GM10266 (cell line): ENCODE data around the gene TAL1.

Experiments
- DNase-seq: peaks from one replicate; pipeline ENCODE4 v3.0.0; 2012; ENCODE audit errors: extremely low spot score
- TF ChIP-seq, protein P1 (sequence below): IDR thresholded peaks from 2 replicates; pipeline ENCODE4 v1.5.1; 2012; ENCODE audit warnings: mild to moderate bottlenecking, low read depth; ENCODE audit not compliant: control insufficient read depth, insufficient read depth; ENCODE audit errors: missing control alignments

The TAL1 gene

DNA sequence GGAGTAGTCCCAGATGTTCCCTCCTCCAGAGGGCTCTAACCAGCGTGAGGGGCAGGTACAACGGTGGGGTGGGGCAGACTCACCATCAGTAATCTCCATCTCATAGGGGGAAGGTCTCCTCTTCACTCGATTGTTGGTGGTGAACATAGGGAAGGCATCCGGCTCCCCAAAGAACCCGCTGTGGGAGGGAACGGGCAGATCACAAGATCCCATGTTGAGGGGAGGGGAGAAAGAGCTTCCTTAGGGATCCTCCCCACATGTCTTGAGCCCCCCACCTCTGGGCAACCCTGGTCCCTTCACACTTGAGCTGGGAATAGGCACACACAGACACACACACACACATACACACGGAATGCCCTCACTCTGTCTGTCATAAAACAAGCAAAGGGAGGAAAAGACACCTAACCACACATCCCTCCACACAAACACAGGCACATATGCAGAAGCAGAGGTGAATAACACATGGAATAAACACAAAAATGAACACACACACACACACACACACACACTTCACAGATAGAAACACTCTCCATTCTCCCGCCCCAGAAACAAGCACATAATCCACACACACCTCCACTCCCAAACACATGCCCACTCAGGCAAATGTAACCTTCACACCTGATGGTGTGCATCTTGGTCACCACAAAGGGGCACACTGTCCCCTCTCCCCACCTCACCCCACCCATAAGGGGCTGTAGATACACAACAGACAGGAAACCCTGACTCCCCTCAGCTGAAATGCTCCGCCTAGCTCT lies 7.9 kb downstream of the TAL1 start:
- TF ChIP-seq, protein P1, sequence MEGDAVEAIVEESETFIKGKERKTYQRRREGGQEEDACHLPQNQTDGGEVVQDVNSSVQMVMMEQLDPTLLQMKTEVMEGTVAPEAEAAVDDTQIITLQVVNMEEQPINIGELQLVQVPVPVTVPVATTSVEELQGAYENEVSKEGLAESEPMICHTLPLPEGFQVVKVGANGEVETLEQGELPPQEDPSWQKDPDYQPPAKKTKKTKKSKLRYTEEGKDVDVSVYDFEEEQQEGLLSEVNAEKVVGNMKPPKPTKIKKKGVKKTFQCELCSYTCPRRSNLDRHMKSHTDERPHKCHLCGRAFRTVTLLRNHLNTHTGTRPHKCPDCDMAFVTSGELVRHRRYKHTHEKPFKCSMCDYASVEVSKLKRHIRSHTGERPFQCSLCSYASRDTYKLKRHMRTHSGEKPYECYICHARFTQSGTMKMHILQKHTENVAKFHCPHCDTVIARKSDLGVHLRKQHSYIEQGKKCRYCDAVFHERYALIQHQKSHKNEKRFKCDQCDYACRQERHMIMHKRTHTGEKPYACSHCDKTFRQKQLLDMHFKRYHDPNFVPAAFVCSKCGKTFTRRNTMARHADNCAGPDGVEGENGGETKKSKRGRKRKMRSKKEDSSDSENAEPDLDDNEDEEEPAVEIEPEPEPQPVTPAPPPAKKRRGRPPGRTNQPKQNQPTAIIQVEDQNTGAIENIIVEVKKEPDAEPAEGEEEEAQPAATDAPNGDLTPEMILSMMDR, result no peak
- DNase-seq, result no peak

DNA sequence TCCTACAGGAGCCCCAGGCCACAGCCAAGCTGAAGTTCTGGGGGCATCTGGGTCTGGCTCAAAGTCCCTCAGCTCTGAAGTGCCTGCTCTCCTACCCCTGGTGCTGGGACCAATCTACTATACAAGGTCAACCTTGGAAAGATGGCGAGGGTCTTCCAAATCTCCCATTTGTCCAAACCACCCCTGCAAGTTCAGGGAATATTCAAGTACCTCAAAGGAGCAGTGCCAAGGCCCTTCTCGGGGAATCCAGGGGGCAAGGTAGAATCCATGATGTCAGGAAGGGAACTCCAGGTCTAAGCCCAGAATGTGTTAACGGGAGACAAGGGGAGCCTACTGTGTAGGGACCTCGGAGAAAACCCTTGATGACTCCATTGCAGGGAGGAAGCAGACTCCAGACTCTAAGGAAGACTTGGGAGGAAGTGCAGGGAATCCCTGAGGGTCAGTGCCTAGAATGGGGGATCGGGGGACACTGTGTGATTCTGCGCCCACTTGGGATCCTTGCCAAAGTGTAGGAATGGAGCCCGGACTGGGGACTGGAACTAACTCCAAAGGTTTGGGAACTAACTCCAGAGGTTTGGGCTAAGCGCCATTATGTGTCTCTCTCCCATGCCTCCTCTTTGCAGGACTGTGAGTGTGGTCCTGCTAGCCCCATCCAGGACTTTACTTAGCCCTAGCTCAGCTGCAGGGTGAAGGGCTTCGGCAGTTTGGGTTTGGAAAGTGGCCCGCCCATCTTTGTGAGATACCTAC lies 8.7 kb downstream of the TAL1 start:
- TF ChIP-seq, protein P1, result no peak
- no peak for DNase-seq

DNA sequence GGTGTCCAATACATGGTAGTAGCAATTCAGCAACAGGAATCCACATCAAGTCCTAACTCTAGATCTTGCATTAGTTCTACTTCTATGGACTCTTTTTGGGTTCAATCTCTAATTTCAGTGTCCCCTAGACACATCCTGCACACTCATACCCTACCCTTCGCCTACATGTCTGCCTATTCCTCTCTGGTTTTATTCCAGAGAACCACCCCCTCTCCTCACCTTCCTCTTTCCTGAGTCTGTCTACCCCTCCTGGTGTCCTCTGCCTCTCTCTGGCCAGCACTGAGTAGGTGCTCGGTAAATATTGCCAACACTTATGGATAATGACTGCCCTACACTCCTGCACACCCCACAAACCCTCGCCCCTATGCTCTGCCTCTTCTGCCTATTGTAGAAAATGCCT lies 9.5 kb downstream of the TAL1 start:
- no peak for DNase-seq
- TF ChIP-seq, protein P1, result no peak

DNA sequence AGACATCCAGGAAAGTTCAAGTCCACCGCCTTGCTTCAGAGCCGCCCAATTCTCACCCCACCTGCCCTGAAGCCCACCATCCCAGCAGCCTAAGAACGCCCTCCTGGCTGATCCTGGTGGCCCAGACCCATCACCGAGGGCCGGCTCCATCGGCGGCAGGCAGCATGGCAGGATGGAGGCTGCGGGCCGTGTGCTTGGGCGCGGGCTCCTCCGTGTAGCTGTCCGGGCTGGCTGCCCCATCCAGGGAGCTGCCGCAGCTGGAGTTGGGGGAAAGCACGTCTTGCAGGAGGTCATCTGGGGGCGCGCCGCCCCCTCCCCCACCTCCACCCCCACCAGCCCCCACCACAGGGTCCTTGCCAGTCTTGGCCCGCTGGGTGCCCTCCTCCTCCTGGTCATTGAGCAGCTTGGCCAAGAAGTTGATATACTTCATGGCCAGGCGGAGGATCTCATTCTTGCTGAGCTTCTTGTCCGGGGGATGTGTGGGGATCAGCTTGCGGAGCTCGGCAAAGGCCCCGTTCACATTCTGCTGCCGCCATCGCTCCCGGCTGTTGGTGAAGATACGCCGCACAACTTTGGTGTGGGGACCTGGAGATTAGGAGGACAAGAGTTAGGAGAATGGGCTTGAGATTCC lies 12.3 kb downstream of the TAL1 start:
- DNase-seq, result no peak
- TF ChIP-seq, protein P1, result no peak

DNA sequence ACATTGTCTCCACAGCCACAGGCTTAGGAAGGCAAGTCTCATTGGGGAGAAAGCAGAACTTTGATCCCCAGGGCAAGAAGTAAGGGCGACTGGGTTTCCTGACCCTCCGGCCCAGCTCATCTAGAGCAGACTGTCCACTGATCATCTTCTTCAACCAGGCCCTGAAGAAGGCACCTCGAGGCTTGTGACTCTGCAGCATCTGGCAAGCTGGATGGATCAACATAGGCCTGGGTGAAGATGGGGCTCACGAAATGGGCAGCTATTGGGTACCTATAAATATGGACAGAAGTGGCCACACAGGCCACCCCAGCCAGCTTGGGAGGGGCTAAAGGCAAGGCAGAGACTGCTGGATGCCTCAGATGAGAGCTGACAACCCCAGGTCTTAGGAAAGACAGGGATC lies 13.0 kb downstream of the TAL1 start:
- TF ChIP-seq, protein P1, result no peak
- DNase-seq, result no peak

DNA sequence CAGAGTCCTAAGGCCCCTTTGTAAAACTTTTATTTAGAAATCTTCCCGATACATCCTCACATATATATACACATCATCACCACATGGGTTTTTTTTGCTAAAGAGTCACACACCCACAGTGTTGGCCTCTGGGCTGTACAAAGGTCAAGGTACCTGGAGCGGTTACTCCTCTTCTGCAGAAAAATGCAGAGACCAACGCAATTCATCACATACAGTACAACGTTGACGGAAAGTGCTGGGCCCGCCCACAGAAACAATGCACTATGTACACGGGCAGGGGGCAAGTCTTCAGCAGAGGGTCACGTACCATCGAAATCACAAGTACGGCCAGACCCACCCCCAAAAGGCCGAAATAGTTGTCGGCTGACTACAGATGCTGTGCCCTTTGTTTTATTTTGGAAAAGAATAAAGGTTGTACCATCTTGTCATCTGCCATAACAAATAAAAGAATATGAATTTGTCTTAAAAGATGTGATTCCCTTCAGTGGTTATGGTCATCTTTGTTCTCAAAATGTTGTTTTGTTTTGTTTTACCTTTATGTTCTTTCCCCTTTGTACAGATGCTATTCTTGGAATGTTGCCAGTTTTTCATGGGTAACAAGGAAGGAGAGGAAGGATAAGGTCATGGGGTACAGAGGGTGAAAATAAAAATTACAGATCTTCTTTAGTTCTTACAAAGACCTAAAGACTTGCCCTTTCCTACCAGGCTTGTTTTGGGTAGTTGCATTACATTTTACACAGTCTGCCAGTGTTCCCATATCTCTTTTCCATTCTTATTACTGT lies 15.6 kb downstream of the TAL1 start:
- TF ChIP-seq, protein P1, result no peak

More for the DNA sequence above, 15.6 kb downstream of the TAL1 start:
- no peak for DNase-seq
